Chondrocyte (in vitro differentiated cells): ENCODE measurements around the gene CCDC148. TPM values are rescaled to one million over a fixed set of nuclear protein-coding genes. Genes with fewer than 3 reads are reported as not detected.

Experiments used
- DNase-seq: peaks from one replicate; pipeline ENCODE4 v3.0.0; 2021; ENCODE audit warnings: mixed read lengths, low spot score
- H3K27ac Mint-ChIP-seq: one replicate; pipeline ENCODE4 v1.8.0; 2021; ENCODE audit warnings: mild to moderate bottlenecking, moderate library complexity, mixed read lengths; ENCODE audit not compliant: unreplicated experiment
- H3K27me3 Mint-ChIP-seq: 2 replicates; pipeline ENCODE4 v1.8.0; 2021; ENCODE audit warnings: low read depth, mixed read lengths
- H3K36me3 Mint-ChIP-seq: 2 replicates; pipeline ENCODE4 v1.8.0; 2021; ENCODE audit warnings: low read depth, mixed read lengths
- H3K4me1 Mint-ChIP-seq: 2 replicates; pipeline ENCODE4 v1.8.0; 2021; ENCODE audit warnings: low read depth, mild to moderate bottlenecking, mixed read lengths
- H3K4me3 Mint-ChIP-seq: one replicate; pipeline ENCODE4 v1.8.0; 2021; ENCODE audit warnings: mild to moderate bottlenecking, moderate library complexity, mixed read lengths; ENCODE audit not compliant: unreplicated experiment
- H3K9me3 Mint-ChIP-seq: 2 replicates; pipeline ENCODE4 v1.8.0; 2021; ENCODE audit warnings: low read depth, mixed read lengths
- total RNA-seq: library from RNA; stranded (reverse); gene quantifications from 3 replicates; pipeline ENCODE4 v1.2.1, GENCODE V29; 2021
- TF ChIP-seq, protein P1 (sequence below): fragments of 200-600 bp; sonication (generic); IDR thresholded peaks from 2 replicates; pipeline ENCODE4 v1.5.0; 2021; ENCODE audit warnings: antibody characterized with exemption, mild to moderate bottlenecking, moderate library complexity

The CCDC148 gene
- total RNA-seq, 1 donor from 2014 or later, result 0.52 TPM

DNA sequence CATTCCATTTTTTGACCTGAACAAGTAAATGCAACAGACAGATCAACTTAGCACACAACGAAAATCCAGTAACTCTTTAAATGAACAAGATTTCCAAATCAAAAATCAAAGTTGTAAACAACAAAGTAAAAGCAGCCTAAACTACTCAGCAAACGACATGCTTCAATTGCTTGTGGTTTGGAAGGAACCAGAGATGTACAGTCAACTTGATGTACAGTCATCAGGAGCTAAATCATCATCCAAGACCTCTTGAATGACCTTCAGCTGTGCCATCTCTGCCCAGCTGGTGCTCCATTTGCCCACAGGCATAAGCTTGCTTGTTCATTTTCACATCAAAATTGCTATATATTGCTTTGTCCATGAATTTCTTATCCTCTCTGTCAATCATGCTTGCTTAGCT, 245.1 kb downstream of the CCDC148 start:
- DNase-seq, result no peak
- H3K27me3 Mint-ChIP-seq, result no peaks in the 10 kb centered on the region
- H3K4me1 Mint-ChIP-seq, result peaks cover 24% of the 10 kb centered on the region
- H3K27ac Mint-ChIP-seq, result no peak overlapping the region
- H3K4me3 Mint-ChIP-seq, result no peak overlapping the region
- H3K36me3 Mint-ChIP-seq, result no peaks in the 10 kb centered on the region
- no peaks in the 10 kb centered on the region for H3K9me3 Mint-ChIP-seq
- TF ChIP-seq, protein P1, sequence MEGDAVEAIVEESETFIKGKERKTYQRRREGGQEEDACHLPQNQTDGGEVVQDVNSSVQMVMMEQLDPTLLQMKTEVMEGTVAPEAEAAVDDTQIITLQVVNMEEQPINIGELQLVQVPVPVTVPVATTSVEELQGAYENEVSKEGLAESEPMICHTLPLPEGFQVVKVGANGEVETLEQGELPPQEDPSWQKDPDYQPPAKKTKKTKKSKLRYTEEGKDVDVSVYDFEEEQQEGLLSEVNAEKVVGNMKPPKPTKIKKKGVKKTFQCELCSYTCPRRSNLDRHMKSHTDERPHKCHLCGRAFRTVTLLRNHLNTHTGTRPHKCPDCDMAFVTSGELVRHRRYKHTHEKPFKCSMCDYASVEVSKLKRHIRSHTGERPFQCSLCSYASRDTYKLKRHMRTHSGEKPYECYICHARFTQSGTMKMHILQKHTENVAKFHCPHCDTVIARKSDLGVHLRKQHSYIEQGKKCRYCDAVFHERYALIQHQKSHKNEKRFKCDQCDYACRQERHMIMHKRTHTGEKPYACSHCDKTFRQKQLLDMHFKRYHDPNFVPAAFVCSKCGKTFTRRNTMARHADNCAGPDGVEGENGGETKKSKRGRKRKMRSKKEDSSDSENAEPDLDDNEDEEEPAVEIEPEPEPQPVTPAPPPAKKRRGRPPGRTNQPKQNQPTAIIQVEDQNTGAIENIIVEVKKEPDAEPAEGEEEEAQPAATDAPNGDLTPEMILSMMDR, result no peak

DNA sequence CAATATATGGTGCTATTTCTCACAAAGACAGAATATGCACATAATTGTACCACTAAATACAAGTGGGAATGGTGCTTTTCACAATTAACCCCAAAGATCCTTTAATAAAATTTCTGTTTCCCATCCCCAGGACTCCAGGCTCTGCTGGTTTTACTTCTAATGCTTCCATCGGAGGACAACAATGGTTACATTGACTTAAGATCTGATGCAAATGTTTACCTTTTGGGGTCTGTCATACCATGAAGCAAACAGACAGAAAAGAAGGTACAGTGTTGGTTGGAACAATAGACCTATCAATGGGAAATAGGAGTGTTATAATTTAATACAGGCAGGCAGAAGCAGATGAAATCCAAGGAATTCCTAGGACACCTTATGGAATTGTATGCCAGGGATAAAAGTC, 249.2 kb downstream of the CCDC148 start:
- Mint-ChIP-seq H3K9me3 (no peaks in the 10 kb centered on the region), H3K27me3 (no peaks in the 10 kb centered on the region), H3K4me1 (peaks cover 47% of the 10 kb centered on the region), H3K27ac (no peak overlapping the region), H3K4me3 (no peak overlapping the region), H3K36me3 (no peaks in the 10 kb centered on the region)
- no peak for DNase-seq
- TF ChIP-seq, protein P1, result no peak

DNA sequence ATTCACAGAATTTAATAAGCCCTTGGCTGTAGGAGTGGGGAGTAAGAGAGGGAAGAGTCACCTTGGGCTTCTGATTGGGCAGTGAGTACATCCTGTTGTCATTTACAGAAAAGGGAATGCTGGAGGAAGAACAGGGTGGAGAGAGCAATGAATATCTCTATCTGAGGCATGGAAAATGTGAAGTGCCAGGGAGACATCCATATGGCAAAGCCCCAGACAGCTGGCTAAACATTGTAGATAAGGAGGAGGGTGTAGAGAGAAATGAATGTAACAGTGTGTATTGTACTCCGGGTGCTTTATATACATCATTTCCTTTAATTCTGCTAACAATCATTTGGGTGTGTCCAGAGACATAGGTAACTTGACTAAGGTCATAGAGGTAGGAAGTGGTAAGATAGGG, 251.3 kb downstream of the CCDC148 start:
- peak overlapping the region; percentile 46 for H3K27ac Mint-ChIP-seq
- TF ChIP-seq, protein P1, result no peak
- DNase-seq, result no peak
- no peak overlapping the region for H3K4me3 Mint-ChIP-seq
- H3K4me1 Mint-ChIP-seq, result peaks cover 49% of the 10 kb centered on the region
- no peaks in the 10 kb centered on the region for H3K9me3 Mint-ChIP-seq
- H3K27me3 Mint-ChIP-seq, result no peaks in the 10 kb centered on the region
- H3K36me3 Mint-ChIP-seq, result no peaks in the 10 kb centered on the region

DNA sequence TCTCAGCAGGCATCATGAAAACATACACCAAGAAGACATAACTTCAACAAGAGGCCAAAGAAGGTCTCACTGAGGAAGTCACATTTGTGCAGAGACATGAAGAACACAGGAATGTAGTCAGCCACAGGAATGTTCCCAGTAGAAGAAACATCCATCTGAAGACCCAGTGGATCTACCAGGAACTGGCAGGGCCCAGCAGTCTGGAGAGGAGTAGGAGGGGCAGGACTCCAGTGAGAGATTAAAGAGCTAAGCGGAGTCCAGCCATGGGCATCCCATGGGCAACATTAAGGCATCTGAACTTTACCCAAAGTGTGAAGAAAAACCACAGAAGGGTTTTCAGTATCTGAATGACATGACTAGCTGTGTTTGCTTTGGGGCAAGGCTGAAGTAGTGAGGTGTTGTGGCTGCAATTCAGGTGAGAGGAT, 251.8 kb downstream of the CCDC148 start:
- peak; percentile 79 for DNase-seq
- Mint-ChIP-seq H3K27me3 (no peaks in the 10 kb centered on the region), H3K9me3 (no peaks in the 10 kb centered on the region), H3K4me3 (no peak overlapping the region), H3K27ac (peak overlapping the region; percentile 46), H3K4me1 (peaks cover 53% of the 10 kb centered on the region), H3K36me3 (no peaks in the 10 kb centered on the region)
- TF ChIP-seq, protein P1, result no peak

DNA sequence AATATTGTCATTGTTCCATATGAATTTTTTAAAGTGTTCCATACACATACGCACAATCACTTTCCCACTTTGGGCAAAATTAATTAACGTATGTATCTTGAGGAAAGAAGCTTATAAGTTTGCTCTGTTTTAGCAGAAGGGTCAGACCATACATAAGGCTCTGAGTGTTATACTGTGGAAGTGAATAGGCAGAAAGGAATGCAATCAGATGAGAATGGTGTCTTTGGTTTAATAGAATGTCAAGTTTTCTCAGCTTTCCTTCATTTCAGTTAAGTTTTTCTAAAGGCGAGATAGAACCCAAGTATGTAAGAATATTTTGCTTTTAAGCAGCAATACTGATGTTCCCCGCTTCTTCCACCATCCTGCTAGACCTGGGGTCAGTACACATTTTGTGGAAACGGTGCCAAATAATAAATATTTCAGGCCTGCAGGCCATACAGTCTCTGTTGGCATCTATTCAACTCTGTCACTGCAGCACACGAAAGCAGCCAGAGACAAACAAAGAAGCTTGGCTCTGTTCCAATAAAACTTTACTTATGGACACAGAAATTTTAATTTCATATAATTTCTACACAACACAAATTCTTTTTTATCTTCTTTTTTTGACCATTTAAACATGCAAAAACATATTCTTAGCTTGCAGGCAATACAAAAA, 254.3 kb downstream of the CCDC148 start:
- Mint-ChIP-seq H3K4me3 (no peak overlapping the region), H3K4me1 (peaks cover 54% of the 10 kb centered on the region), H3K36me3 (no peaks in the 10 kb centered on the region), H3K9me3 (no peaks in the 10 kb centered on the region), H3K27ac (peak overlapping the region; percentile 81), H3K27me3 (no peaks in the 10 kb centered on the region)
- DNase-seq, result no peak
- TF ChIP-seq, protein P1, result no peak
